Myocyte (in vitro differentiated cells): Measurements from ENCODE around the gene SLC51A. TPM values are rescaled to one million over a fixed set of nuclear protein-coding genes. Genes with fewer than 3 reads are reported as not detected.
A peak's percentile ranks its signal among the peaks of the same experiment; 100 is the strongest.
"Not testable (repeated sequence)": the region's sequence is repeated elsewhere in the genome, so short reads cannot be mapped to it uniquely, and the experiment has no call there.

Experiments used
- DNase-seq: peaks from one replicate; pipeline ENCODE4 v3.0.0-alpha.2; 2012; ENCODE audit warnings: low read depth
- total RNA-seq: library from RNA; depleted of rRNA; stranded (reverse); fragments of >200 nt; gene quantifications from 2 replicates; pipeline ENCODE4 v1.2.3, GENCODE V29; 2014

Gene SLC51A
- total RNA-seq, 1 donor from 2014 or later, result not detected

DNA sequence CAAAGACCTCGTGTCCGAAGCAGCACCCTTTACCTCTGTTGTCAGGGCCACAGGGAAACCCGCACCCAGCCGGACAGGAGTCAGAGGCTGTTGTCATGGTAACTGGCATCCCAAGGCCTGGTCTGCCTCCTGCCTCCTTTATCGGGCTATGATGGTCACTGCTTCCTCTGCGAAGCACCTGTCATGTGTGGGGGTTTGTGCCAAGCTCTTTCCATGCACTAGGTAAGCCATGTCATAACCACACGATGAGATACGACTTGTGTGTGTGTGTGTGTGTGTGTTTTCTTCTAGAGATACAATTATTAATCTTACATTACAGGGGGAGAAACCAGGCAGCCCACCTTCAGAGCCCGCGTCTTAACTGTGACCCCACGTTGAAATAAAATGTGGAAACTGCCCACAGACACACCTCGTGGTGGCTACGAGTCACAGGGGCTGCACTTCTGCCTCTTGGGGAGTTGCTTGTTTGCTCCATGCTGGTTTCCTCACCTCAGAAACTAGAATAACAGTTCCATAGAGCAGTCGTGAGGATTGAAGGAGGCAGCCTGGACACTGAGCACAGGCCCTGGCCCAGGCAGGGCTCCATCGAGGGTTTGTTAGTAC is 23.1 kb upstream of the SLC51A start:
- peak; percentile 58 for DNase-seq

DNA sequence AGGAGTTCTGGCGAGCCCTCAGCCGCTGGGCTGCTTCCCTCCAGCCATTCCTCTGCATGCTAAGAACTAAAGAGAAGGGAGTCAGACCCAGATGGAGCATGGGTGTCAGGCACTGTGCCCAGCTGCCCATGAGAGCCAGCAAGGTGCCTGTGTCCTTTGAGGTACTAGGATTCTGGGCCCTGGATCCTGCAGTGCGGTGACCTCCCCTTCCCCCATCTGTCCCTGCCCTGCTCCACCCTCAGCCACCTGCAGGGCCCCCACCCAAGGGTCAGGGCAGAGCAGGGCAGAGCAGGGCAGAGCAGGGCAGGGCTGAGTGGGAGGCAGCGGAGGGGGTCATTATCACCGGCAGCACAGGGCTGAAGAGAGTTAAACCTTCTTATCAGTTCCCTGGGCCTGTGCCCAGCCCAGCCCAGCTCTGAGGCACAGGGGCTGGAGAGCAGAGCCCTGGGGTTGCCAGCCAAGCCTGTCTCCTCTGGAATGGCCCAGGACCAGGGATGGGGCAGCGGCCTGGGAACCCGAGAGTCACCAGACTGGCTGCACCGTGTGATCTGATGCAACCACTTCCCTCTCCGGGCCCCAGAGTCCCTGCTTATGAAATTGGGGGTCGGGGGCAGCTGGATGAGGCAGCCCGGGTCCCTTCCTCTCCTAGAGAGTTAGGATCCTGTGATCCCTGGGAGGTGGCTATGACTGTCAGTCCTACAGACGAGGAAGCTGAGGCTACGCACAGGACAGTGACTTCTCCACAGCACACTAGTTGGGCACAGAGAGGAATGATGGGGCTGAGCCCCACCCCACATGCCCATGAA is 22.4 kb upstream of the SLC51A start:
- no peak for DNase-seq

DNA sequence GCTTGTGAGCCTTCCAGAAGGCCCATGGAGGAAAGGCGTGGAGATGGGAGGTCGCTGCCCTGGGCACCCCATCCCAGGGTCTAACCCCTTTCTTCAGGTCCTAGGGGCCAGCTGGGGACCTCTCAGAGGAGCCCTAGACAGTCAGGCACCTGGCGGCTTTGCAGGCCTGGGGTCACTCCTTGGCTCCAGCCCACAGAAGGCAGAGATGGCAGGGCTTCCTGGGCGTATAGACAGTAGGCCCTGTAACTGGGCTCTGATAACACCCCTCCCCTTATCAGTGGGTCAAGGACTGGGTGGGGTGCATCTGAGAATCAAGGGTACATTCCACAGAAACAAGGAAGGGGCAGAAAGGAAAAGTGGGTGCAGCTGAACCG is 21.8 kb upstream of the SLC51A start:
- DNase-seq, result no peak

DNA sequence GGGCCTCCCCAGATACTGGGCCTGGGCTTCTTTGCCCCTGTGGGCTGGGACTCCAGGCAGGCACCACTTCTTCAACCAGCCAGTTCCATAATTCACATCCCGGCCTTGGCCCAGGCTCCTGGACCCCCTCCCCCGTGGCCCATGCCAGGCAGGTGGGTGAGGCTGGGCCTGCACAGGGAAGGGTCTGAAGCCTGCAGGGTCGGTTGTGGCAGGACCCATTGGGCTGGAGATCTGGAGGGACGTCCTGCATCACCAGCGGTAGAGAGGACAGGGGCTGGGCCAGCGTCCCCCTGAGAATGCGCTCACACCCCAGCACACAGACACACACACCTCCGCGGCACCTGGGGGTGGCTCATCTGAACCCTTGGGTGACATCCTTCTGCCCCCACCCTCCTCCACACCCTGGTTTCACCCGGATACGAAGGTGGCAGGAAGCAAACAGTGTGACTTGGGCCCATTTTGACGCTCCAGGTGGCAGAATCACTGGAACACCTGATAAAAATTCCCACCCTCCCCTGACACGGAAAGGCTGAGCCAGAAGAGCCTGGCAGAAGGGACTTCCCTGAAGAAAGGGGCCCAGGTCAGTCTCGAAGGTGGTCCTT is 20.6 kb upstream of the SLC51A start:
- DNase-seq, result no peak

DNA sequence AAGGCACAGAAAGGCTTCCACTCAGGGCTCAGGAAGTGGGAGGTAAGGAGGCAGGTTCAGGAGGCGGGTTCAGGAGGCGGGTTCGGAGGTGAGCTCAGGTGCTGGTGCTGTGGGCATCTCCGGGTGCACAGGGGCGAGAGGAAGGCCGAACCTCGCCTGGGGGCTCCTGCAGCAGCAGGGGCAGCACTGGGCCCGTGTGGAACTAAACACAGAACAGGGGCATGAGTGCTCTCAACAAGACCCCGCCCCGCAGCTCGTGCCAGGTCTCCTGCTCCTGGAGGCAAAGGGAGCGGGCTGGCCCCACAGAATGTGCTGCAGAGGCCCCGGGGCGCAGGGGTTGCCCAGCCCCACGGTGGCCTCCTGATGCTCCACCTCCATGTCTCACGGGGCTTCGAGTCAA is 18.8 kb upstream of the SLC51A start:
- no peak for DNase-seq

DNA sequence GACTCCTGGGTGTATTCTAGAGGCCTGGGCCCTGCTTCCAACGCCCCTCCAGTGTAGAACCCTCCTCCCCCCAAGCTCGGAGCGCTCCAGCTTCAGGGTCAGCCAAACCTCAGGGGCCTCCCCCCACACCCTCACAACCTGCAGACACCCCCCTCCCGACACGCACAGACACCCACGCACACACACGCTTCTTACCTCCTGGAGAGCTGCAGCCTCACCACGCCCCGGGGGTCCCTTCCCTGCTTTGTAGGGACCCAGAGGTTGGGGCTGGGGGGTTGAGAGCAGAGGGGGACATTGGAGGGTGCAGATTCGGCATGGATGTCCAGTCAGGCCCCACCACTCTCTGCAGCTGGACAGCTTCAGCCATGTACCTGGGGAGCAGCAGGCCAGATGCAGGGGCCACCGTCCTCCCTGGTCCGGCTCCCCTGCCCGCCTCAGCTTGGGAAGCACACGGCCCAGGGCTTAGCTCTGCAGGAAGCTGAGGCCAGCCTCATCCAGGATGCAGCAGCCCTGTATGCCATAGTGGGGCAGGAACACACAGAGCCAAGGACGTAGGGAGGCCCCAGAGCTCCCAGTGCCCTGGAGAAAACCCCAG is 18.2 kb upstream of the SLC51A start:
- no peak for DNase-seq

DNA sequence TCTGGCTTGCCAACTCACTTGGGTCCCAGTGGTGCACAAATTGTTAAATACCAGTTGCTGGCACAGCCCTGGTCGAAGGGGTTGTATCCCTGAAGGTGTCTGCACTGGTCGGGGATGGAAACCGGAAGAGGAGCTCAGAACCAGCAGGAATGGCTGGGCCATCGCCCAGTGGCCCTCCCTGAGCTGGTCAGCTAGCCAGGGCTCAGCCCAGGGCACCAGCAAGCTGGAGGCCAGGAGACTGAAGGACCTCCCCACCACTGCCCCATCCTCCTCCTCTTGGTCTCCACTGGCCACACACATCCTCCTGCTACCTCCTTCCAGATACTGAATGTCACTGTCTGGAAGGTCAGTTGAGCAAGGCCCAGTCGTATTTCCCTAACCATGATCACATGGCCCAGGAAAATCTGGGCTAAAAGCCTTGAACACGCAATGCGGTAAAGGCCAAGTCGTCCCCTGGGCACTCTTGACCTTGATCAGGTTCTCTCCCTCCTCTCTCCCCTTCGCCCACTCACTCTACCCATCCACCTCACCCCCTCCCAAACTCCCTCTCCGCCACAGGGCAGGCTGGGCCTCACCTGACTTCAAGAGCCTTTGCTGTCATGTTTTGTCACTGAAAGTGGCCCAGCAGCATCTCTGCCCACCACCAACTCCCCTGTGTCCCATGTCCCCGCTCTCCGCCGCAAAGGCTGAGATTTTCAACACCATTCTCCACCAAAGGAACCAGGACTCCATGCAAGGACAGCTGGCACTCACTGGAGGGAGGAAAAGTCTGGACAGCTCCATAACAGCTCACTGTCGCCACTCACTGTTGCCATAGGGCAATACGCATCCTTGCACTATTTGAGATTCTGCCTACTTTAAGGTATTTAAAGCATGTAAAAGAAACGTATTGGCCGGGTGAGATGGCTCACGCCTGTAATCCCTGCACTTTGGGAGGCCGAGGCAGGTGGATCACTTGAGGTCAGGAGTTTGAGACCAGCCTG is 17.3 kb upstream of the SLC51A start:
- DNase-seq, result no peak

DNA sequence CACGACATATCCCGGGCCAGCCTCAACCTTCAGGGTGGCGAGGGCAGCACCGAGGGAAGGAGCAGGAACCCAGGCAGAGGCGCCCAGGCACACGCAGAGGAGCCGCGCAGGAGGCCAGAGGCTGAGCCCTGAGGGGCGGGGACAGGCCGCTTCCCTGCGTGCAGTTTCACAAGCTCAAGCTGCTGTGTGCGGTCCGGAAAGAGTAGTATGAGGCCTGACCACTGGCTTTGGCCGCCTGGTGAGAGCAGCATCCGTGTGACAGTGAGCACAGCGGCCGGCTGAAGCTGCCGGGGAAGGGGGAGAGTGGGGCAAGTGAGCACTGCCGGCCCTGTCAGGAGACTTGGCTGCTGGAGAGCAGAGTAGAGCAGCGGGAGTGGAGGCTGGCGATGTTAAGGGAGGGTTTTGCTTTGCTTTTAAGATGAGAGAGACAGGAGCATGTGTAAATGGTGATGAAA is 13.8 kb upstream of the SLC51A start:
- peak; percentile 45 for DNase-seq

DNA sequence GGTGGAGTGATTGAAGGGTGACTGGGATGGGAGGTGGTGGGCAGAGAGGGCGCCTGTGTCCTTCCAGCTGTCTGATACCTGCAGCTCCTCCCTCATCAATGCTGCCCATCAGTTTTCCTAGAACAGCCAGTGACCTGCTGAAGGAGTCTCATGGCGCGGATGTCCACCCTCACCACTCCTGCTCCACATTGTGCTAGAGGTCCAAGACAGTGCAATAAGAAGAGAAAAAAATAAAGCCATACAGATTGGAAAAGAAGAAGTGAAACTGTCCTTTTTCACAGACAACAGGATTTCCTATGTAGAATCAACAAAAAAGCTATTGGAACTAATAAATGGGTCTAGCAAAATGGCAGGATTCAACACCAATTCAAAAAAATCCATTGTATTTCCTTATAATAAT is 12.5 kb upstream of the SLC51A start:
- no peak for DNase-seq

DNA sequence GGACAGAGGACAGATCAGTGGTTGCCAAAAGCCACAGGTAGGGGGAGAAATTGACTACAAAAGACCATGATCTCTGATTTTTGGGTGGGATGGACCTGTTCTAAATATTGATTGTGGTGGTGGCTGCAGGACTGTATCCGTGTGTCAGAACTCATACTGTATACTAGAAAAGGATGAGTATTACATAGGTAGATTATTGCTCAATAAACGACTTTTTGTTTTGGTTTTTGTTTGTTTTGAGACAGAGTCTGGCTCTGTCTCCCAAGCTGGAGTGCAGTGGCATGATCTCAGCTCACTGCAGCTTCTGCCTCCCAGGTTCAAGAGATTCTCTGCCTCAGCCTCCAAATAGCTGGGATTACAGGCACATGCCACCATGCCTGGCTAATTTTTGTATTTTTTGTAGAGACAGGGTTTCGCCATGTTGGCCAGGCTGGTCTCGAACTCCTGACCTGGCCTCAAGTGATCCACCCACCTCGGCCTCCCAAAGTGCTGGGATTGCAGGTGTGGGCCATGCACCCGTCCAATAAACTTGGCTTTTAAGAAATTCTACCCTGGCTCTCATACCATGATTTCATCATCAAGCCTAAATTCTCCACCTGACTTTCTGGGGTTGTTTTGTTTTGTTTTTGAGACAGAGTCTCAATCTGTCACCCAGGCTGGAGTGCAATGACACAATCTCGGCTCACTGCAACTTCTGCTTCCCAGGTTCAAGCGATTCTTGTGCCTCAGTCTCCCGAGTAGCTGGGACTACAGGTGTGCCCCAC is 10.7 kb upstream of the SLC51A start:
- not testable (repeated sequence) for DNase-seq

DNA sequence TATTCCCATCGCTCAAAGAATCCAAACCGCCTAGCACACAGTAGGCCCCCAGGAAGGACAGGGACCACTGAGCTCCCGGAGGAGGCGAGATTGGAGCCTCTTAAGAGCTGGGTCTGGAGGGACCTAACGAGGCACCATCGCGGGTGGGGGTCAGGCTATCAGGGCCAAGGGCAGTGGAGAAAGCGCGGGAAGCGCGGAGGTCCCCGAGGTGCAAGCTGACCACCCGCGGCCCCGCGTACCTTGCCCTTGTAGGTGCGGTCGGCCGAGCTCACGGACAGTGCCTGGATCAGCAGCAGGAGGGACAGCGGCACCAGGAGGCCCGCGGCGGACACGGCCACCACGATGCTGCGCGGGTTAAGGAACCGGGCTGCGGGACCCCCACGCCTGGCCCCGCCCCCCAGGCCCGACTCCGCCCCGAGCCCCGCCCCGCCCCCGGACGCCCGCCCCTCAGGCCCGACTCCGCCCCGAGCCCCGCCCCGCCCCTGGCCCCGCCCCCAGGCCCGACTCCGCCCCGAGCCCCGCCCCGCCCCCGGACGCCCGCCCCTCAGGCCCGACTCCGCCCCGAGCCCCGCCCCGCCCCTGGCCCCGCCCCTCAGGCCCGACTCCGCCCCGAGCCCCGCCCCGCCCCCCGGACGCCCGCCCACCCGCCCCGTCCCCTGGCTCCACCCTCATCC is 9.0 kb upstream of the SLC51A start:
- DNase-seq, result no peak

DNA sequence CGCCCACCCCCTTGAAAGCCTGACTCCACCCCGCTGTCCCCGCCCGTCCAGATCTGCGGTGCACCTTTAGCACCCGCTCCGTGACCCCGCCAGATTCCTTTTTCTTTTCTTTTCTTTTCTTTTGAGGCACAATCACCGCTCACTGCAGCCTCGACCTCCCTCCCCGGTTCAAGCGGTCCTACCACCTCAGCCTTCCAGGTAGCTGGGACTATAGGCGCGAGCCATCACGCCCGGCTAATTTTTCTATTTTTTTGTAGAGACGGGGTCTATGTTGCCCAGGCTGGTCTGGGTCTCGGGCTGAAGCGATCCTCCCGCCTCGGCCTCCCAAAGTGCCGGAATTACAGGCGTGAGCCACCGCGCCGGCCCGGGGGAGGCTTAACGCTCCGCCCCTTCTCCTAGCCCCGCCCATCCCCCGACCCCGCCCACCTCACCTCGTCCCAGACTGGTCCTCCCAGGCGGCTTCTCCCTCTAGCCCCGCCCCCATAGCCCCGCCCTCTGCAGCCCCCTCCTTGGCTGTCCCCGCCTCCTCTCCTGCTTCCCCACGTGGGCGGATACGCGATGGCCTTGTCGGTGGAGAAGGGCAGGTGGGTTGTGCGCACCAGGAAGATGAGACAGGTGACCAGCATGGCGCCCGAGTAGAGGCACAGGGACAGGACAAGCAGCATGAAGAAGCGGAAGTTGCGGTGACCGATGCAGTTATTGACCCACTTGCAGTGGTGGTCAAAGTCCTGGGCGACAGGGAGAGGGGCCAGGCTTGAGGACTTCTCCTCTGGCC is 8.3 kb upstream of the SLC51A start:
- DNase-seq, result no peak

DNA sequence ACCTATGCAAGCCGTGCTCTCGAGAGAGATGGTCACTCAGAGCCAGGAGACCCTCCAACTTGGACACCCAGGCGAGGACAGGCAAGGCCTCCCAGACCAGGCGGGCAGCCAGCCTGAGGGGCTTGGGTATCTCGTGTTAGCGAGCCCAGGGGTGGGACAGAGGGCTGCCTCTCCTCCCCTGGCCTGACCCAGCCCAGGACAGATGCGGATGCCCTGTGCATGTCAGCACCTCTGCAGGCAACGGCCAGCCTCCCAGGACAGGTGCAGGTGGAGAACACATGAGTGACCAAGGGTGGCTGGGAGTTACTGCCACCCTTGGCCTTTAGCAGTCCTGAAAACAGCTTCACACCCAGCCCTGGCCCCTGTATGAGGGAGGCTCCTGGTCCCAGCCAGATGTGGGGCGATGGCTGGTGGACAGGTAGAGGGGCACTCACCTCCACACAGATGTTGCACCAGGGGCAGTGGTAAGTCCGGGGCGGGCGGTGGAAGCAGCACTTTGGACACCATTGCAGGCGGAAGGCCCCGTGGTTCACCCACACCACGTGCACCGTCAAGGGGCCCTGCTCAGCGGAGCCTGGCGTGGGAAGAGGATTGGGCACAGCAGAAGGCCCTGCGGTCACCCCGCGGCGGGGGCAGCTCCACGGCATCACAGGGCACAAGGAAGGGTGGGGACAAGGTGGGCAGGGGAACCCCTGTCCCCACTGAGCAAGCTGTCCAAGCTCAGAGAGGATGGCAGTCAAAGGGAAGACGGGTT is 7.2 kb upstream of the SLC51A start:
- DNase-seq, result no peak

DNA sequence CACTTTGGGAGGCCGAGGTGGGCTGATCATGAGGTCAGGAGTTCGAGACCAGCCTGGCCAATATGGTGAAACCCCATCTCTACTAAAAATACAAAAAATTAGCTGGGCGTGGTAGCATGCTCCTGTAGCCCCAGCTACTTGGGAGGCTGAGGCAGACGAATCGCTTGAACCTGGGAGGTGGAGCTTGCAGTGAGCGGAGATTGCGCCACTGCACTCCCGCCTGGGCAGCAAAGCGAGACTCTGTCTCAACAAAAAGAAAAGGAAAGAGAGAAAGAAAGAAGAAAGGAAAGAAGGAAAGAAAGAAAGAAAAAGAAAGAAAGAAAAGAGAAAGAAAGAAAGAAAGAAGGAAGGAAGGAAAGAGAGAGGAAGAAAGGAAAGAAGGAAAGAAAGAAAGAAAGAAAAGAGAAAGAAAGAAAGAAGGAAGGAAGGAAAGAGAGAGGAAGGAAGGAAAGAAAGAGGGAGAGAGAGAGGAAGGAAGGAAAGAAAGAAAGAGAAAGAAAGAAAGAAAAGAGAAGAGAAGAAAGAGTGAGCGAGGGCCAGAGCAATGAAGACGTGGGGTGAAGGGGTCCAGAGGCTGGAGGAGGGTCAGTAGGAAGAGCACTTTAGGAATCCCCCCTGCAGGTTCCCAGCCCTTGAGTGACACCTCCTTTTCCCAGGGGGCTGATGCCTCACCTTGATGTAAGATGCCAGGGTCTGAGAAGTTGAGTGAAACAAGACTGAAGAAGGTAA is 6.2 kb upstream of the SLC51A start:
- not testable (repeated sequence) for DNase-seq

DNA sequence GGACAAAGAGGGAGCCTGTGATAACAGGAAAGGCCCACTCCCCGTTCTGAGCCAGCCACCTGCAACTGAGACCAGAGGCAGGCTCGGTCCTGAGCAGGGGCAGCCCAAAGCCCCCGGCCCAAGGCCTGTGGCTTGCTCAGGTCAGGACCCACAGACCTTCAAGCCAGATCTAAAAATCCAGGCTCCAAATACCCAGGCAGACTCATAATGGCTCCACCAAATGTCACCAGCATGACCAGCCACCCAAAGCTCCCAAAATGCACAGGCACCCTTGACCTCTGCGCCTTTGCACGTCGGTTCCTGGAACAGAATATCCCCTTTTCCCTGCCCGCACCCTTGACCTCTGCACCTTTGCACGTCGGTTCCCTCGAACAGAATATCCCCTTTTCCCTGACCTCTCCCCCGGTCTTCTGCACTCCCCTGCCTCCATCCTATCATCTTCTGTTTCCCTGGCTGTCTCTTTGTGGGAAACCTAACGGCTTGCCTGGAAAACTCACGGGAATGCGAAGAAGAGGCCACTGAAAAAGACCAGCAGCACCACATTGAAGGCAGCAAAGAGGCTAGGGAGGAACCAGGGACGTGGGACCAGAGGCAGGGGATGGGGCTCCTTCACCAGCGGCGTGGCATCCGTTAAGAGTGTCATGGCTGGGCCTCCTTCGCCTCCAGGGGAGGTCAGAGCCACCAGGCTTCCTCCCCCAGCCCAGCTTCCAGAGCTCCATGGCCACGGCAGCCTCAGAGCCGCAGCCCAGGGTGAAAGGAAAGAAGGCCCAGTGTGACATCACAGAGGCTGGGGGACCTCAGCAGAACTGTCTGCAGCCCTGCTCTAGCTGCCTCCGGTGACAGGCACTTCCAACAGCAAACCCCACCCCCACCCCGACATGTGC is 5.4 kb upstream of the SLC51A start, which contains the start of gene ZDHHC19:
Gene ZDHHC19 (minus strand): TSS at position 728 of the 884 bp plus-strand sequence. CDS start 85 bp downstream, at position 643.
- DNase-seq, result no peak

DNA sequence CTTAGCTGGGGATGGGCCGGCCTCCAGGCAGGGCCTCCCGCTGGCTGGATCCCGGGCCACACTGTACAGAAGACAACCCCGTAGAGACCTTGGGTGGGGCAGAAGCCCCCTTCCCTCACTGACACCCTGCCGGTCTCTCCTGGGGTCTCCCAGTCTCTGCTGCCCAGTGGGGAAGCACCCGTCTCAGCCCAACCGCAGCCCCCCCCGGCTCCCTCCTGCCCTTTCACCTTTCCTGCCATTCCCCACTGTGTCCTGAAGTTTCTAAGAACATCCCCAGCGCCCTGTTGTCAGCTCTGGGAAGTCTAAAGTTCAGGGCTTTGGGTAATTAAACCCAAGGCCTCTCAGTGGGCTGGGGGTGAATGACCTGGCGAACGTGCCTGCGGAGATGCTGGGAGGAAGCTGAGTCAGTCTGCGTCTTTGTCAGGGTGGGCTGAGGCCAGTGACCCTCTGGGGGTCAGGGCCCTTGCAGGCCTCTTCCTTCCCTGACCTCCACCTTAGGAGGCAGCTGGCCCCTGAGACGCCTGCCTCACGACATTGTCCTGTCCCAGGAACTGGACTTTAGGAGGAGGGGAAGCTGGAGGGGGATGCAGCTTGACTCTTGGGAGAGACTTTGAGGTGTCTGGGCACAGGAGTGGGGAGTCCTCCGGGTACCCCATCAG is 1.4 kb upstream of the SLC51A start:
- no peak for DNase-seq
